Ammon's horn (tissue), 1 donor: Measurements from ENCODE around the gene SV2C.
A peak's percentile ranks its signal among the peaks of the same experiment; 100 is the strongest.
"Not testable (repeated sequence)": the region's sequence is repeated elsewhere in the genome, so short reads cannot be mapped to it uniquely, and the experiment has no call there.

Experiments
- DNase-seq: peaks from one replicate; pipeline ENCODE4 v3.0.0-alpha.2; 2016; ENCODE audit warnings: low spot score

The SV2C gene, protein sequence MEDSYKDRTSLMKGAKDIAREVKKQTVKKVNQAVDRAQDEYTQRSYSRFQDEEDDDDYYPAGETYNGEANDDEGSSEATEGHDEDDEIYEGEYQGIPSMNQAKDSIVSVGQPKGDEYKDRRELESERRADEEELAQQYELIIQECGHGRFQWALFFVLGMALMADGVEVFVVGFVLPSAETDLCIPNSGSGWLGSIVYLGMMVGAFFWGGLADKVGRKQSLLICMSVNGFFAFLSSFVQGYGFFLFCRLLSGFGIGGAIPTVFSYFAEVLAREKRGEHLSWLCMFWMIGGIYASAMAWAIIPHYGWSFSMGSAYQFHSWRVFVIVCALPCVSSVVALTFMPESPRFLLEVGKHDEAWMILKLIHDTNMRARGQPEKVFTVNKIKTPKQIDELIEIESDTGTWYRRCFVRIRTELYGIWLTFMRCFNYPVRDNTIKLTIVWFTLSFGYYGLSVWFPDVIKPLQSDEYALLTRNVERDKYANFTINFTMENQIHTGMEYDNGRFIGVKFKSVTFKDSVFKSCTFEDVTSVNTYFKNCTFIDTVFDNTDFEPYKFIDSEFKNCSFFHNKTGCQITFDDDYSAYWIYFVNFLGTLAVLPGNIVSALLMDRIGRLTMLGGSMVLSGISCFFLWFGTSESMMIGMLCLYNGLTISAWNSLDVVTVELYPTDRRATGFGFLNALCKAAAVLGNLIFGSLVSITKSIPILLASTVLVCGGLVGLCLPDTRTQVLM

DNA sequence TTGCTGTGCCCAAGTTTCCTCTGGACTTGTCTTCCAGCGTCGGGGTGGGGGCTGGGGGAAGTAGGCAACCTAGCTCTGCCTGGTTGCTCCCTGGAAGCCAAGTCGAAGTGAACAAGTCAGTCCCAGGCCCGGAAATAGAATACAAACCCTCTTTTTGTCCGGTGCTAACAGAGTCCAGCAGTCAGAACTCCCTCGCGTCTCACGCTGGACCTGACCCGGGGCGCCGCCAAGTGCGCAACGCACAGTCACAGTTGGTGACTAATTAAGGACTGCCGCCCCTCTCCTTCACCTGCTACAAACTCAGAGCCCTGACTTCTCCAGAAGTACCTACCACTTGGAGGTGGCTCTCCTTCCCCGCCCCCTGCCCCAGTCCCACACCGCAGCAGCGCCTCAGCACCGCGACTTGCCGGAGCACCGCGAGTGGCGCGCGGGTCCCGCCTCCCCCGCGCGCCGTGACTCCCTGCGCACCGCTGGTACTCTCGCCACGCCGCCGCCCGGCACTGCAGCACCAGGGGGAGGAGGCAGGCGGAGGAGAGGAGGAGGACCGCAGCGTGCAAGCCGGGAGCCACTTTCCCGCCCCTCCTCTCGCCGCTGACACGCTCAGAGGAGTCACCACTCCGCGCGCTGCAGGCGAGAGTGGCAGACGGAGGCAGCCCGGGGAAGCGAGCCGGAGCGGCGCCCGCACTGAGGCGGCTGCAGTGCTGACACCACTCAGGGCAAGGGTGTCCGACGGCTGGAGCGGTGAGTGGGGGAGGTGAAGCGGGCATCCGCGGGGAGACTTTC lies at the start of gene SV2C:
Gene SV2C, plus strand, starts transcription at position 612 of the 783 bp plus-strand sequence. CDS start 48,368 bp downstream, outside the sequence.
- DNase-seq = peak; percentile 11

DNA sequence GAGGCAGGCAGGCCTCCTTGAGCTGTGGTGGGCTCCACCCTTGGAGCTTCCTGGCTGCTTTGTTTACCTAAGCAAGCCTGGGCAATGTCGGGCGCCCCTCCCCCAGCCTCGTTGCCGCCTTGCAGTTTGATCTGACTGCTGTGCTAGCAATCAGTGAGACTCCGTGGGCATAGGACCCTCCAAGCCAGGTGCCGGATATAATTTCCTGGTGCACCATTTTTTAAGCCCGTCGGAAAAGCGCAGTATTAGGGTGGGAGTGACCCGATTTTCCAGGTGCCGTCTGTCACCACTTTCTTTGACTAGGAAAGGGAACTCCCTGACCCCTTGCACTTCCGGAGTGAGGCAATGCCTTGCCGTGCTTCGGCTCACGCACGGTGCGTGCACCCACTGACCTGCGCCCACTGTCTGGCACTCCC lies 45.4 kb upstream of the SV2C start:
- DNase-seq = not testable (repeated sequence)

DNA sequence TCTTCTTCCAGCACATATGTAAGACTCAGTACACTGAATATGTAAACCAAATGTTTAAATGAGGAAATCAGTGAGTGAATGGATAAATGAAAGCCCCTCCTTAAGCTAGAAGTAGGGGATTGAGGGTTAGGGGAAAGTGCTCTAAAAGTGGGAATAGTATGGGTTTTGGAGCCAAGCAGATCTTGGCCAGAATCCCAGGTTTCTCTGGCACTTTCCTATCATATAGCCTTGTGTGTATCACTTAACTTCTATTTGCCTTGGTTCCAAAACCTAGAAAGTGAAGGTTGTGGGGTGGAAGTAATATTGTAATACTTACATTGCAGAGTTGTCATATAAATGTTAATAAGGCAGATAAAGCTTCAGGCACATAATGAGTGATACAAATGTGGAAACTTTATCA lies 45.0 kb upstream of the SV2C start:
- DNase-seq = no peak

DNA sequence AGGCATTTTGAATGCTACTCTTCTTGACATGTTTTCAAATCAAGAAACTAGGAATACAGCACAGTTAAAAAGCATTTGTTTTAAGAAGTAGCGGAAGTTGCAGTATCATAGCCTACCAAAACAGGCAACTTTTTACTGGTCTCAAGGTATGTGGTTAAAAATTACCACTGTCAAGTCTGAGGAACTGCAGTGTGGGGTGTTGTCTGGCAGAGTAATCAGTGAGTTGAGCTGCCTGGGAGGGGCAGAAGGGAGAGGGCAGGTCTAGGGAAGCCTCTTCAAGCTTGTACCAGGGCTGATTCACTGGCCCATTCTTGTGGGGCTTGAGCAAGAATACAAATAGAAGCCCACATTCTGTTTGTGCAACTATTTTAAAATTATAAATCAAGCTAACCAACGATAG lies 42.4 kb upstream of the SV2C start:
- no peak for DNase-seq

DNA sequence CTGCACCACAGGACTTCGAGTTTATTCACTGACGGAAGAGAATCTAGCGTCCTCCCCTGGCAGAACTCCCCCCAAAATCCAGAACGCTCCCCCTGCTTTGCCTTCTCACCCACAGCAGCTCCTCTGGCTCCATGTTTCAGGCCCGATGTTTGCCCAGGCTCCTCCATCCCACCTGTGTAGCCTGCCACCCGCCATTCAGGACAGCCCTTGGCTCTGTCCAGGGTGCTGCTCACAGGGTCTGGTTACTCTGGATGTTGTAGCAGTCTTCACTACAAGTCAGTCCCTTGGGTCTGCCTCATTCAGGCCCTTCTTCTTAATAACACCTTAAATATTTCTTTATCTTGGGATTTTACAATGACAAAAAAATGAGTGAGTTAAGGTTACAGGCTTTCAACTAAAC lies 41.3 kb upstream of the SV2C start:
- no peak for DNase-seq

DNA sequence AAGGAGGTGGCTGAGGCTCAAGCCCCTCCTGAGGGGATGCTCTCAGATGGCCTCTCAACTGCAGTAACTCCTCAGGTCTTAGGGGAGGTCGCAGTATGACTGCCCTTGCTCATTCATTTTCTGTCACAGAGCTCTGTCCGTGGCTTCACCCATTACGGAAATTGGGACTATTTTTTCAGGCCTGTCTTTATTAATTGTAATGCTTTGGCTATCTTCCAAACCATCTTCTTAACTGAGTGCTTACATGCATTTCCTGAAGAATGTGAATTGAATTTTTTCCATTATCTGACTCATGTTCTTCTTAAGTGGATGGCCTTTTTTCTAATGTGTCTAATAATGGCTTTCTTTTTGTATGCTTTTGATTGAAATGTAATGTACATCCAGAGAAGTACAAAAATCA lies 36.4 kb upstream of the SV2C start:
- DNase-seq = no peak

DNA sequence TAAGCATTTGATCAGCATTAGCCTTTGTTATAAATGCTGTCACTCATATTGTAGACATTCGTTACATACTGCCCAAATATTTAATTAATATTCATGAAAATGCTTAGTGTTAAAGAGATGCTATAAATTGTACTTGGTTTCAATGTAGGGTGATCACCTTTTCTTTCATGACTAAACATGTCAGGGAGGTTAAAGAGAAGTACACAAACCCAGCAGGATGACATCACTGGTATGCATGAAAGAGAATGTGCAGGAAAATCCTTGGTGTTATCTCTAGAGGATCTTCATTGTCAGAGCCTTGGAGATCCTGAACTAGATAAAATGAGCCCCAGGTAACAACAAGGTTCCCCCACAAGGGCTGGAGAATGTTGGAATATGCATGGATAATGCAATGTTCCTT lies 33.0 kb upstream of the SV2C start:
- DNase-seq = no peak

DNA sequence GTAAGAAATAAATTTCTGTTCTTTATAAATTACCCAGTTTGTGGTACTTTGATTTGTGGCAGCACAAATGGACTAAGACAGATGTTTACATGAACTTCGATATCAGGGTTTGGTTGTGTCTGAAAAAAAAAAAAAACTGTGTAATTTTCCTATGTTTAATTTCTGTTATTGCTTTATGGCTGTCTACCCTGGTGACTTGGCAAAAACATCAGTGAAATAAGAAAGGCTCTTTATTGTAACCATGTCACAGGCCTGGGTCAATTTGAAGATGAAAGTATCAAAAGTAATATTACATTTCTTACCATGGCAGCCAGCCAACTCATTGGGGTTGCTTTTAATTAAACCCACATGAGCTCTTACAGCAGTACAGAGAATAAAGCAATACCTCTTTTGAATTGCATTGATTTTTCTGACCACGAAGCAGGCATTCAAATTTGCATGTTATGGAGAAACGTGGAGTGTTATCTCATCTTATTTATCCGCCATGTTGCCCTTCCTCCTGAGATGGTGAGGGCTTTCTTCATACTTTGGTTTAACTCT lies 20.6 kb upstream of the SV2C start:
- no peak for DNase-seq

DNA sequence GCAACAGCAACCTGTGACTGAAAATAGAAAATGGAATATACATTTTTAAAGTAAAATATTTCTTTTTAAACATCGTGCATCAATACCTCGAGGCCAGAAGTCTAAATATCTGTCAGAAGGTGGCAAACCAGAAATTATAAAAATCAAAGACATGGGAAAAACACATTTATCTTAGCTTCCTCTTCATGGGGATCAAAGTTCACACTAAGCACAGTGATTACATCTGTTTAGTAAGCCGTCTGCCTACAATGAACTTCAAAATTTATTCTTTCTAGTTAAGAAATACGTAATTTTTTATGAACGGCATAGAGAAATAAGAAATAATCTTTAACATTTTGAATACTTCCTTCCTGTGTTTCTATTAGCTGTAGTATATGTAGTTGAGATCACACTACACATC lies 17.9 kb upstream of the SV2C start:
- no peak for DNase-seq

DNA sequence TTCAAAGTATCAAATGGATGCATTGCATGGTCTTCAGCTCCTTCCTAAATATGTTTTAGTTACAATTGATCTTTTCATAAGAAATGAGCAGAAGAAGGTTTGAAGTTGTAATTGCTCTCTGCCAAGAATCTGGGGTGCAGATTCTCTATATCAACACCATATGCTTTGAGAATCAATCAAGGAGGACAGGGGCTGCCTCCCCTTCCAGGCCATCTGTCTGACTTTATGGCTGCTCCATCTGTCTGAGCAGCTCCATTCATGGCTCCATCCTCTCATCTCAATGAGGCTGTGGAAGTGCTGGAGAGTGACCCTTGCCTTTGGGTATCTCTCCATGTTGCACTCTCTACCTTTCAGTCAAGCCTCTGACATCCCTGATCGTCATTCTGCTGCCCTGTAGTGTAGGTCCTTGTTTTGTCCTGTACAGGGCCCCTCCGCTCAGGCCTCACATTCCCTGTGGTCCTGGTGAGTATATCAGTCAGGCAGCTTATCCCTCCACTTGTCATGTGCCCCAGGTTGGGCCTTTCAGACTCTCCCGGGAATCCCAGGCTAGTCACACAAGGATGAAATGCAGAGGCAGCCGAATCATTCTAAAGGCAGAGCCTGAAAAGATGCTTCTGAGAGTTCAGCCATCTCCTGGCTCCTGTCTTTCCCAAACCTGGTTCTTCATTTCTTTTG lies 14.0 kb upstream of the SV2C start:
- no peak for DNase-seq

DNA sequence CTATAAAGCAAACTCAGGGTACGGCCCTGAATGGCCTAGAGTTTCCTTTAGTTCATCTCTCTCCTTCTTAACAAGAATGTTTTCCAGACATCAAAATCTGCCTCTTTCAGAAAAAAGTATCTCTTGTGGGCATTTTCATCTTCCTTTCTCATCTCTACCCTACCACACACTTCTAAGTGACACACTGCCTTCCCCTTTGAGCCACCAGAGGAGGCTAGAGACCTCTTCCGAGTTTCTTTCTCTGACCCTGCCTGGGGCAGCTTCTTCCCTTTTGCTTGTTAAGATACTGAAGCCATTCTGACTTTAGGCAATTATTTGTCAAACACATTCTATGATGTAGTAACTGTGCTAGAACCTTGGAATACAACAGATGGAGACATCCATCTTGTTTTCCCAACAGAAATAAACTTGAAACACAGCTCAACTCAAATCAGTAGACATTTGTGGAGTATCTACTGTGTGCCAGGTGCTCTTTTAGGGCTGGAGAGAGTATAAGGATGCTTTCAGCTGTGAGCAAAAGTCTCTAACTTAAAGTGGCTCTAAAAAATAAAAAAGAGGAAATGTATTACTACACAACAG lies 8.6 kb upstream of the SV2C start:
- no peak for DNase-seq

DNA sequence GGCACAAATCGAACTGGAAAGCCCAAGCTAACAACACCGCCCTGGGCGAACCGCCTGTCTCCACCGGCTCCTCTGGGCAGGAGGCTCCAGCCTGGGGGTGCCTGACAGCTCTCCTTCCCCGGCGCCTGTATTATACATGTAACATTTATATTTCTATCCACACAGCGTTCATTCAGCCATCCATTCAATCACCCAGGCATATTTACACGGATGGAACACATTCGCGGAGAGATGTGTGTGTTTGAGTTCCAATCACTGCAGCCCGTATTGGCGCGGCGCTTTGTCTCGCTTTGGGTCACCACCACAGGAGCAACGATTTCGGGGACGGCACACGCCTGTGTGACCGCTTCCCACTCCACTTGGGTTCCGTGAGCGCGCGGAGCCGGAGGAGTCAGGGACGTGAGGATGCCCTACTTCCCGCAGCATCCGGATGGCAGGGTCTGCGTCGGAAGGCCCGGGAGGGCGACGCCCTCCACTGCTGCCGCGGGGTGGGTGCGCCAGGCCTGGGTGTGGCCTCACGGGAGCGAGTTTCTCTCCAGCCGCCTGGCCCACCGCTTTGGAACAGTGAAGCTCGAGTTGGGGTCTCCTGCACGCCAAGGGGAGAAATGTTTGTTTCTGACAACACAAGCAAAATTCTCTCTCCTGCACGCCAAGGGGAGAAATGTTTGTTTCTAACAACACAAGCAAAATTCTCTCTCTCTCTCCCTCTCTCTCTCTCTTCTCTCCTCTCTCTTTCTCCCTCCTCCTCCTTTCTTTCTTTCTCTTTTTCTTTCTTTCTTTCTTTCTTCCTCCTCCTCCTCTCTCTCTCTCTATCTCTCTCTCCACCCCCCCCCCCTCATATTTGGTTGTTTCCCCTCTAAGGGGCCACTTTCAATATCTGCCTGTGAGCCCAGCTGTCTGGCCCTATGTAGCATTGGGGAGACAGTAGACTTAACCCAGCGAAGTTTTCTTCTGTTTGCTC lies 1.1 kb upstream of the SV2C start:
- no peak for DNase-seq

DNA sequence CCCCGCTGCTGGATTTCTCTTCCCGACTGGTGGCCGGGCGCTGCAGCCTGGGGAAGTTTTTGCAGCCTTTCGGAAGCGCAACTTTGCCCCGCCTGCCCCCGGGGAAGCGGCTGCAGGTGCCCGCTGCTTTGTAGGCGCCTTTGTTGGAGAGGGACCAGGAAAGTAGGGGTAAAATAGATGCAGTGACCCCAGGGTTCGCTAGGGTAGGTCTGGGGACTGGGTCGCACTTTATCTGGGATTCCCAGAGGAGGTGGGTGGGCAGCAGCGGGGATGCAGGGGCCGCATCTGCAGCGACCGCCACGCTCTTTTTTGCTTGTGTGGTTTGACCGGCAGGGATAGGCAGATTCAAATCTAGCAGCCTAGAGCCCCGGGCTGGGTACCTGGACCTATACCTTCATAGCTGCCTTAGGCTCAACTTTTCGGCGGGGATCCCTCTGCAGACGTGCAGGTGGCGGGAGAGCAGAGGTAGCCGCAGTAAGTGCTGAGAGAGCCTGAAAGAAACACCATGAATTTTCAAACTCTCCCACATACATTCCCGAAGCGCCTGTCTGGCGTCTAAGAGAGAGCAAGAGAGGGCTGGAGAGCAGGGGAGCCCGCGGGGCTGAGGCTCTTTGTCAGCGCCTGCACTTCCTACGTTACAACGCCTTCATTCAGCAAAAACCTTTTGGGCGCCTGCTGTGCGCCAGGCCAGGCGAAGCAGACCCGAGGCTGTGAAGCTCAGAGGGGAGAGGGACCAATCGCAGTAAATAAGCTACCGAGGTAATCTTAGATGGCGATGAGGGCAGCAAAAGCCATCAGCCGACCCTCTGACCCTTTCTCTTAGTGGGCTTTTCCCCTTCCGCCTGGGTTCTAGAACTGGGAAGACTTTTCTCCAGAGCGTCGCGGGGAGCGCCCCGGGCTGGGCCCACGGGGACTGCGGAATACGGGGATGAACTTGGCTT lies 642 bp downstream of the SV2C start:
- DNase-seq = no peak

DNA sequence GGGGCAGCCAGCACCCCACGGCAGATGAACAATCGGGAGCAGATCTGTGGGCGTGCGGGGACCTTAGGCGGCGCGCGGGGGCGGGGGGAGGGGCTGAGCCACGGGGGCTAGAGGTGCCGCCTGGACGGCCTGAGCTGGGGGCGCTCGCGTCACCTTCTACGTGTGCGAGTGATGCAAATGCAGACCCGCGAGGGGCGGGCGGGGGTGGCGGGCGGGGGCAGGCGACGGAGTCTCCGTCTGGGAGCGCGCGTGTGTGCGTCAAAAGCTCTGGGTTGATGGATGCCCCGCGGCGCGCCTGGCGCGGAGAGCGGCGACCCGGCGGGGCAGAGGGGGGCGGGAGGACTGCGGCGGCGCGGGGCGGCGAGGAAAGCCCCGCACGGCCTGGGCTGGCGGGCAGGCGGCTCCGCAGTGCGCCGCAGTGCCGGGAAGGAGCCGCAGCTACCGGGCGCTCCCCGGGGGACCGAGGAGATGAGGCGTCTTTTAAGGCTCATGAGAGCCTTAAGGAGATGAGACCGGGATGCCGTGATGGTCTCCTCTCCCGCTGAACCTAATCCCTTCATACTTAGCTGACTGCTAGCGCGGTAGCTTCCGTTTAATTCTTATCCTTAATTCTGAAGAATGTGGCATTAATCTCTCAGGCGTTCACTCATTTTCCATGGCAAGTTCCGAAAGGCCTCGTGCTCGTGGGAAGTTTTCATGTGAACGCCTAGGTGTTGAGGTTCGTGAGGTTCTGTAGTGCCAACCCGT lies 1.5 kb downstream of the SV2C start:
- DNase-seq = no peak

DNA sequence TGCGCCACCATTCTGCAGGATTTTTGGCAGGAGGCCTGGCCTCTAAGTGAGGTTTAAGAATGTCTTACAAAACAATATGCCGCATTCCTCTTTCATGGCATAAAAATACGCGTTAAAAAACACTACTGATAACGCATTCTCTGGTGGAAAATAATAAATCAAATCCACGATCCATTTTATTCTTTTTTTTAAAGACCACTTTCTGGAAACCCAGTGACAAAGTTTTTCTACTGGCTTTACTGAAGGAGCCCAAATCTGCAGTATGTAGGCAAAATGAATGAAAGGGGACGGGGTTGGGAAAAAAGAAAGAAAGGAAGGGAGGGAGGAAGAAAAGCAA lies 2.0 kb downstream of the SV2C start:
- DNase-seq = no peak

DNA sequence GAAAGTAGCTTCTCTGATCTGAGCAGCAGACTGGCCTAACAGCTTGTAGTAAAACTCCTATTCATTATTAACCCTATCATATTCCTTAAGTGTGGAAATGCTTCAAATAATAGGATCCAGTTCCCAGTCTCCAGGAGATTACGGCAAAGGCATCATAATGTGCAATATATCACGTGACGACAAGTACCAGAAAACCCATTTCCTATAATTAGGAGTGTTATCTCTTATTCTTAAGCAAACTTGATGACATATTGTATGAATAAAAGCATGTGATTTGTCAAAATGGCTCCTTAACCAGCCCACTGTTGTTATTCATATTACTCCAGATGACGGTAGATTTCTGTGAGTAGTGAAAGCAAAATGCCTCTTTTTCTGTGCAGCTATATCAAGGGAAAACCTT lies 2.9 kb downstream of the SV2C start:
- DNase-seq = no peak

DNA sequence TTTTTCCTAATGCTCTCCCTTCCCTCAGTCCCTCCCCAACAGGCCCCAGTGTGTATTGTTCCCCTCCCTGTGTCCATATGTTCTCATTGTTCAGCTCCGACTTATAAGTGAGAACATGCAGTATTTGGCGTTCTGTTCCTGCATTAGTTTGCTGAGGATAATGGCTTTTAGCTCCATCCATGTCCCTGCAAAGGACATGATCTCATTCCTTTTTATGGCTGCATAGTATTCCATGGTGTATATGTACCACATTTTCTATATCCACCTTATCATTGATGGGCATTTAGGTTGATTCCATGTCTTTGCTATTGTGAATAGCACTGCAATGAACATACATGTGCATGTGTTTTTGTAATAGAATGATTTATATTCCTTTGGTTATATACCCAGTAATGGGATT lies 6.0 kb downstream of the SV2C start:
- not testable (repeated sequence) for DNase-seq

DNA sequence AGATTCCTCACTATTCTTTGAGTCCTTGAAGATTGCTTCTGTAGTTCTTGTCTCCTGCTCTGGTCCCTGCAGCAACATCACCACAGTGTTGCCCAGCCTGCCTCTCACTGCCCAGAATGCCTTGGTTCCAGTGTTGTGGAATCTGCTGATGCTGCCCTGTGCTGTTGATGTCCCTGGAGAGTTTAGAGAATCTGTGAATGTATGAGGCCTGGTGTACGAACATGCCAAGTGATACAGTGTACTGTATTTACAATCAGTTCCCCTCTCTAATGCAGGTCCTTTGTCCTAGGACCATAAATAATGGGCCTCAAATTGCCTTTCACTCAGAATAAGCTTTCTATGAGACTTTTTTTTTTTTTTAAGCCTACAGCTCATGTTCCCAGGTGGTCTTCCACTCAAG lies 8.2 kb downstream of the SV2C start:
- DNase-seq = no peak

DNA sequence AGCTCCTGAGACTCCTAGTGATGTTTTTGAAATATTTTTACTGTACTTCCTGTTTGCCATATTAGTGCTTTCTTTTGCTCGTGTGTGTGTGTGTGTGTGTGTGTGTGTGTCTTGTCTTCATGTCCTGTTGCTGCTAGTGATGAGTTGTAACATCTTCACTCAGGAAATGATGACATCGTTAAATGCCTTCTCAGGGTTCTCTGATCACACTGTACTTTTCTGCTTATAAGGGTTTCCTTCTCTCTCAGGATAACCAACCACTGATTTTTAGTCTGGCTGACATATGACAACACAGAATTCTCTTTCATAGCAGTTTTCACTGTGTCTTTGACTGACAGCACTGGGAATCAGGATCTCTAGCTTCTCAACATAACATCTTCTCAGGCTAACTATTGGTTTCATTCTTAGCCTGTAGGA lies 16.1 kb downstream of the SV2C start:
- no peak for DNase-seq
